AG04449 (cell line): ENCODE results near the gene AIMP1.
A peak's percentile ranks its signal among the peaks of the same experiment; 100 is the strongest.

Experiments
- CTCF ChIA-PET: fragments of 350-600 bp; formaldehyde crosslinking; extraction: SDS; loops from one replicate; lab custom pipeline; 2021; ENCODE audit warnings: antibody characterized with exemption; lab: Yijun Ruan, JAX
- POLR2A ChIA-PET: fragments of 400-600, 350-600 bp; formaldehyde crosslinking; extraction: SDS; loops from one replicate; lab custom pipeline; 2020; ENCODE audit warnings: antibody characterized with exemption, inconsistent platforms; lab: Yijun Ruan, JAX
- DNase-seq: peaks from one replicate; pipeline ENCODE4 v3.0.0-alpha.2; 2010; ENCODE audit warnings: low read depth, low spot score
- H3K4me3 ChIP-seq: 2 replicates; pipeline ENCODE4 v1.5.1; 2011; ENCODE audit warnings: low read depth, mild to moderate bottlenecking, control low read depth, low read length
- CTCF ChIP-seq: IDR thresholded peaks from one replicate; pipeline ENCODE4 v1.5.1; 2011; ENCODE audit warnings: mild to moderate bottlenecking, moderate library complexity, low read length, control low read depth, inconsistent platforms; ENCODE audit not compliant: insufficient read depth; ENCODE audit errors: missing control alignments

Gene AIMP1

GRCh38 chr4:106364282-106364681 lies 47.9 kb downstream of the AIMP1 start:
- ChIA-PET CTCF (interaction anchor here (0.7 to 3.4 kb wide), 5 partner anchors 8 to 444 kb away, joined by 3 to 22 read pairs (median 5); no protein-coding TSS in a partner anchor), POLR2A (no interaction called here)
- no peak for DNase-seq
- no peak overlapping the region for H3K4me3 ChIP-seq
- TF ChIP-seq CTCF = no peak

- POLR2A ChIA-PET = interaction anchor here (0.7 to 1.0 kb wide), 2 partner anchors 50 to 451 kb away, joined by 3 read pairs; partner anchors contain the start of genes AIMP1 and TBCK
- peak; percentile 78 for DNase-seq
Measured at GRCh38 chr4:106365613-106366012, 49.3 kb downstream of the AIMP1 start.

GRCh38 chr4:106366026-106366425 lies 49.7 kb downstream of the AIMP1 start:
- TF ChIP-seq CTCF = no peak

More at GRCh38 chr4:106365613-106366012, 49.3 kb downstream of the AIMP1 start:
- no peak for TF ChIP-seq CTCF
- CTCF ChIA-PET = interaction anchor here (0.6 to 3.4 kb wide), 5 partner anchors 9 to 533 kb away, joined by 3 to 22 read pairs (median 5); no protein-coding TSS in a partner anchor
- H3K4me3 ChIP-seq = no peak overlapping the region

GRCh38 chr4:106367072-106367471 lies 50.7 kb downstream of the AIMP1 start:
- ChIA-PET POLR2A (no interaction called here), CTCF (interaction anchor here (5.4 kb wide), 1 partner anchor 138 kb away, joined by 65 read pairs; no protein-coding TSS in a partner anchor)
- TF ChIP-seq CTCF = no peak
- no peak overlapping the region for H3K4me3 ChIP-seq
- DNase-seq = no peak

More at GRCh38 chr4:106366026-106366425, 49.7 kb downstream of the AIMP1 start:
- POLR2A ChIA-PET = interaction anchor here (1.0 kb wide), 1 partner anchor 50 kb away, joined by 3 read pairs; the partner anchor contains the start of genes AIMP1 and TBCK
- CTCF ChIA-PET = interaction anchor here (0.6 to 3.4 kb wide), 4 partner anchors 37 to 533 kb away, joined by 3 to 22 read pairs (median 6); no protein-coding TSS in a partner anchor
- H3K4me3 ChIP-seq = no peak overlapping the region
- no peak for DNase-seq

GRCh38 chr4:106368678-106369077 lies 52.3 kb downstream of the AIMP1 start, which contains the start of gene GIMD1:
GIMD1 (minus strand) TSS chr4:106368778; CDS start chr4:106367435, 1,343 bp downstream.
- CTCF ChIA-PET = interaction anchor here (0.6 to 6.4 kb wide), 26 partner anchors 10 to 669 kb away, joined by 3 to 65 read pairs (median 6); no protein-coding TSS in a partner anchor
- POLR2A ChIA-PET = no interaction called here
- no peak for DNase-seq
- TF ChIP-seq CTCF = no peak
- H3K4me3 ChIP-seq = no peak within 1 kb of the TSS

- ChIA-PET POLR2A (no interaction called here), CTCF (interaction anchor here (0.6 to 6.4 kb wide), 46 partner anchors 9 to 813 kb away, joined by 3 to 65 read pairs (median 4); no protein-coding TSS in a partner anchor)
- no peak overlapping the region for H3K4me3 ChIP-seq
- TF ChIP-seq CTCF = peak; percentile 52
- DNase-seq = peak; percentile 53
Measured at GRCh38 chr4:106369456-106370060, 53.2 kb downstream of the AIMP1 start.
